AG04450 (cell line): ENCODE results near the gene ABCC3. TPM values are rescaled to one million over a fixed set of nuclear protein-coding genes. Genes with fewer than 3 reads are reported as not detected.

ENCODE experiments used
- CTCF ChIA-PET: fragments of 300-600, 350-600 bp; formaldehyde crosslinking; extraction: SDS; loops from one replicate; lab custom pipeline; 2022; ENCODE audit warnings: antibody characterized with exemption, inconsistent platforms; lab: Charles Lee
- POLR2A ChIA-PET: fragments of 350-600 bp; formaldehyde crosslinking; extraction: SDS; loops from one replicate; lab custom pipeline; 2021; ENCODE audit warnings: antibody characterized with exemption, inconsistent platforms; lab: Yijun Ruan, JAX
- DNase-seq: peaks from one replicate; pipeline ENCODE4 v3.0.0-alpha.2; 2011; ENCODE audit warnings: low read depth, low spot score
- H3K27ac ChIP-seq: one replicate; pipeline ENCODE4 v1.5.1; 2012; ENCODE audit warnings: low read depth, low read length, control low read depth
- H3K27me3 ChIP-seq: one replicate; pipeline ENCODE4 v1.6.0; 2012; ENCODE audit warnings: low read length; ENCODE audit not compliant: control insufficient read depth, insufficient read depth
- H3K4me3 ChIP-seq: 2 replicates; pipeline ENCODE4 v1.5.1; 2011; ENCODE audit warnings: mild to moderate bottlenecking, low read depth, low read length, control low read depth
- H3K9me3 ChIP-seq: 2 replicates; pipeline ENCODE4 v1.5.1; 2012; ENCODE audit warnings: low read length; ENCODE audit not compliant: control insufficient read depth, insufficient read depth
- CTCF ChIP-seq: IDR thresholded peaks from 2 replicates; pipeline ENCODE4 v1.5.1; 2011; ENCODE audit warnings: low read depth, low read length, control low read depth, inconsistent platforms
- polyA plus RNA-seq: library from polyadenylated mRNA; depleted of rRNA; stranded (reverse); fragments of >200 nt; gene quantifications from 2 replicates; pipeline ENCODE4 v1.2.3, GENCODE V29; 2011

Gene ABCC3
- polyA plus RNA-seq, 1 experiment, result 21.7 TPM

- Histone ChIP-seq H3K27ac (no peak overlapping the region), H3K9me3 (no peaks in the 10 kb centered on the region)
- CTCF ChIA-PET, result no interaction called here
Measured at GRCh38 chr17:50668025-50668837, 33.5 kb downstream of the ABCC3 start.

GRCh38 chr17:50668838-50669581, 34.3 kb downstream of the ABCC3 start:
- no peak for TF ChIP-seq CTCF
- no peaks in the 10 kb centered on the region for H3K27me3 ChIP-seq
- no peak for DNase-seq
- H3K9me3 ChIP-seq, result no peaks in the 10 kb centered on the region
- H3K4me3 ChIP-seq, result no peak overlapping the region
- ChIA-PET CTCF (interaction anchor here (0.7 to 2.3 kb wide), 4 partner anchors 13 to 118 kb away, joined by 3 to 11 read pairs (median 6); no protein-coding TSS in a partner anchor), POLR2A (no interaction called here)
- H3K27ac ChIP-seq, result no peak overlapping the region

More at GRCh38 chr17:50668025-50668837, 33.5 kb downstream of the ABCC3 start:
- no peak for TF ChIP-seq CTCF
- no peaks in the 10 kb centered on the region for H3K27me3 ChIP-seq
- no peak for DNase-seq
- POLR2A ChIA-PET, result no interaction called here
- no peak overlapping the region for H3K4me3 ChIP-seq

DNA sequence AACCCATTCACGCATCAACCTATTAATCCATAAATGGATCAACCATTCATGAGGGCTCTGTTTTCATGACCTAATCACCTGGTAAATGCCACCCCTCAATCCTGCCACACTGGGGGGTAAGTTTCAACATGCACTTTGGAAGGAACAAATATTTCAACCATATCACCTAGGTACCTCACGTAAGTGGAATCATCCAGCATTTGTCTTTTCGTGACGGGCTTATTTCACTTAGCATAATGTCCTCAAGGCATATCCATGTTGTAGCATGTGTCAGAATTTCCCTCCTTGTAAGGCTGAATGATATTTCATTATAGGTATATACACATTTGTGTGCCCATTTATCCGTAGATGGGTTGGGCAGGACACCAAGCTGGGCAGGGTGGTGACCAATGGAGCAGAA, 37.4 kb downstream of the ABCC3 start:
- no peak for DNase-seq
- TF ChIP-seq CTCF, result no peak
- CTCF ChIA-PET, result no interaction called here
- no peaks in the 10 kb centered on the region for H3K27me3 ChIP-seq
- POLR2A ChIA-PET, result interaction anchor here (0.5 kb wide), 1 partner anchor 125 kb away, joined by 3 read pairs; no protein-coding TSS in a partner anchor
- H3K27ac ChIP-seq, result no peak overlapping the region
- no peaks in the 10 kb centered on the region for H3K9me3 ChIP-seq
- H3K4me3 ChIP-seq, result no peak overlapping the region

GRCh38 chr17:50672831-50673551, 38.3 kb downstream of the ABCC3 start:
- Histone ChIP-seq H3K27ac (no peak overlapping the region), H3K27me3 (no peaks in the 10 kb centered on the region), H3K4me3 (no peak overlapping the region), H3K9me3 (no peaks in the 10 kb centered on the region)
- no peak for DNase-seq
- CTCF ChIA-PET, result interaction anchor here (1.0 kb wide), 1 partner anchor 9 kb away, joined by 3 read pairs; no protein-coding TSS in a partner anchor
- POLR2A ChIA-PET, result no interaction called here
- no peak for TF ChIP-seq CTCF
